Loucy (cell line): ENCODE results near the gene NFASC.

Experiments
- H2AFZ ChIP-seq: fragments of 200-600 bp; sonication (generic); 2 replicates; pipeline ENCODE4 v1.6.0; 2016; ENCODE audit warnings: antibody characterized with exemption, mild to moderate bottlenecking, low read length, moderate library complexity
- H3F3A ChIP-seq: fragments of 200-600 bp; 2 replicates; pipeline ENCODE4 v1.6.0; 2016; ENCODE audit warnings: antibody characterized with exemption, low read depth, mild to moderate bottlenecking
- H3K27me3 ChIP-seq: fragments of 200-600 bp; sonication (generic); 2 replicates; pipeline ENCODE4 v1.6.1; 2014; ENCODE audit warnings: low read length, mild to moderate bottlenecking; ENCODE audit not compliant: insufficient read depth, poor library complexity, severe bottlenecking
- H3K36me3 ChIP-seq: fragments of 200-600 bp; sonication (generic); 2 replicates; pipeline ENCODE4 v1.6.1; 2016; ENCODE audit warnings: low read length; ENCODE audit not compliant: insufficient read depth
- H3K4me1 ChIP-seq: fragments of 200-600 bp; sonication (generic); 2 replicates; pipeline ENCODE4 v1.5.1; 2014; ENCODE audit warnings: low read length, mild to moderate bottlenecking; ENCODE audit not compliant: insufficient read depth, poor library complexity, severe bottlenecking
- H3K4me2 ChIP-seq: fragments of 200-600 bp; sonication (generic); 2 replicates; pipeline ENCODE4 v1.6.0; 2014; ENCODE audit warnings: antibody characterized with exemption, low read length, low read depth, mild to moderate bottlenecking; ENCODE audit not compliant: poor library complexity, severe bottlenecking
- H3K4me3 ChIP-seq: fragments of 200-600 bp; sonication (generic); 2 replicates; pipeline ENCODE4 v1.5.1; 2014; ENCODE audit warnings: low read length, mild to moderate bottlenecking, mixed read lengths; ENCODE audit not compliant: poor library complexity, severe bottlenecking
- H3K79me2 ChIP-seq: fragments of 200-600 bp; sonication (generic); 2 replicates; pipeline ENCODE4 v1.6.1; 2014; ENCODE audit warnings: low read length; ENCODE audit not compliant: insufficient read depth
- H3K9ac ChIP-seq: fragments of 200-600 bp; sonication (generic); 2 replicates; pipeline ENCODE4 v1.6.0; 2014; ENCODE audit warnings: mild to moderate bottlenecking, low read depth, low read length, moderate library complexity; ENCODE audit not compliant: poor library complexity, severe bottlenecking
- H3K9me2 ChIP-seq: fragments of 200-600 bp; sonication (generic); replicated peaks from 2 replicates; pipeline ENCODE4 v1.6.1; 2016; ENCODE audit warnings: low read depth, low read length, mixed read lengths
- H3K9me3 ChIP-seq: fragments of 200-600 bp; sonication (generic); 2 replicates; pipeline ENCODE4 v1.6.1; 2014; ENCODE audit warnings: mild to moderate bottlenecking, antibody characterized with exemption, low read length, low read depth; ENCODE audit not compliant: insufficient read depth
- H4K20me1 ChIP-seq: fragments of 200-600 bp; sonication (generic); 2 replicates; pipeline ENCODE4 v1.6.0; 2014; ENCODE audit warnings: antibody characterized with exemption, low read length, mild to moderate bottlenecking; ENCODE audit not compliant: insufficient read depth, poor library complexity, severe bottlenecking
- EZH2phosphoT487 ChIP-seq: fragments of 200-600 bp; IDR thresholded peaks from 2 replicates; pipeline ENCODE4 v1.6.1; 2018; ENCODE audit warnings: antibody characterized with exemption, mild to moderate bottlenecking, moderate library complexity, borderline replicate concordance
- TF ChIP-seq, protein P1 (sequence below): fragments of 200-600 bp; sonication (generic); conservative IDR thresholded peaks from 2 replicates; pipeline ENCODE4 v1.5.1; 2014; ENCODE audit warnings: mild to moderate bottlenecking, antibody characterized with exemption, low read length

The NFASC gene

DNA sequence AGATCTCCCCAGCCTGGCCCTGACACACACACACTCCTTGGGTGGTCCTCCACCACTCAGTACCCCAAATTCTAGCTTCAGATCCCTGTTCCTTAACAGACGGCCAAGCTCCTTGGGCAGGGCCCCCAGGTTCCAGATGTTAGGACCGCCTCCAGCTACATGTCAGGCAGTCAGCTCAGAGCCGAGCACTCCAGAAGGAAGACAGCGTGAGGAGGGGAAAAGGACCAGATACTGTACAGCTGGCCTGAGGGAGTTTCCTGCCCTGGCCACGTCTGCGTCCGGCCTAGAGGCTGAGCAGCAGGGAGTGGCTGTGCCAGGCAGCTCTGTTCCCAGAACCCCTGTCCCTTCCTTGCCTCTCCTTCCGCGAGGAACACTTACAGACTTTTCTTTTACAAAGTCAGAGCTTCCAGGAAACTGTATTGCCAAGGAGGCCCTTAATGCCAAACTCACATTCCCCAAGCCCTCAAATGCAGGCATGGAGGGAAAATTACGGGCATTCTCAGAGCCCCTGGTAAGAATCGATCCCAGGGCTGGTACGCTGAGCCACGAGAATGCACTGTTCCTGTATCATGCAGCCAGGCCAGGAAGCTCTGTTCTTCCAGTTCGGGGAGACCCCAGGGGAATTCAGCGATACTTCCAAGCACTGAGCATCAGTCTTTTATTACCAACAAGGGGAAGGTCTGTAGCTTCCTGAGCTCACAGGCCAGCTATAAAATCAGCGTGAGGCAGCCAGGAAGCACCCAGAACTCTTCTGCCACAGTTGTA, 127.1 kb downstream of the NFASC start:
- peak overlapping the region; percentile 47 for H3K4me3 ChIP-seq
- H3K36me3 ChIP-seq = no peaks in the 10 kb centered on the region
- peak overlapping the region; percentile 59 for H3K4me2 ChIP-seq
- H3K9ac ChIP-seq = peak overlapping the region; percentile 59
- no peaks in the 10 kb centered on the region for H3K27me3 ChIP-seq
- peaks cover 50% of the 10 kb centered on the region for H3K4me1 ChIP-seq
- no peaks in the 10 kb centered on the region for H3F3A ChIP-seq
- H3K9me2 ChIP-seq = no peaks in the 10 kb centered on the region
- peak overlapping the region; percentile 49 for H2AFZ ChIP-seq
- no peaks in the 10 kb centered on the region for H4K20me1 ChIP-seq
- no peaks in the 10 kb centered on the region for H3K9me3 ChIP-seq
- TF ChIP-seq EZH2phosphoT487 = no peak
- TF ChIP-seq, protein P1, sequence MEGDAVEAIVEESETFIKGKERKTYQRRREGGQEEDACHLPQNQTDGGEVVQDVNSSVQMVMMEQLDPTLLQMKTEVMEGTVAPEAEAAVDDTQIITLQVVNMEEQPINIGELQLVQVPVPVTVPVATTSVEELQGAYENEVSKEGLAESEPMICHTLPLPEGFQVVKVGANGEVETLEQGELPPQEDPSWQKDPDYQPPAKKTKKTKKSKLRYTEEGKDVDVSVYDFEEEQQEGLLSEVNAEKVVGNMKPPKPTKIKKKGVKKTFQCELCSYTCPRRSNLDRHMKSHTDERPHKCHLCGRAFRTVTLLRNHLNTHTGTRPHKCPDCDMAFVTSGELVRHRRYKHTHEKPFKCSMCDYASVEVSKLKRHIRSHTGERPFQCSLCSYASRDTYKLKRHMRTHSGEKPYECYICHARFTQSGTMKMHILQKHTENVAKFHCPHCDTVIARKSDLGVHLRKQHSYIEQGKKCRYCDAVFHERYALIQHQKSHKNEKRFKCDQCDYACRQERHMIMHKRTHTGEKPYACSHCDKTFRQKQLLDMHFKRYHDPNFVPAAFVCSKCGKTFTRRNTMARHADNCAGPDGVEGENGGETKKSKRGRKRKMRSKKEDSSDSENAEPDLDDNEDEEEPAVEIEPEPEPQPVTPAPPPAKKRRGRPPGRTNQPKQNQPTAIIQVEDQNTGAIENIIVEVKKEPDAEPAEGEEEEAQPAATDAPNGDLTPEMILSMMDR = no peak
- no peaks in the 10 kb centered on the region for H3K79me2 ChIP-seq

DNA sequence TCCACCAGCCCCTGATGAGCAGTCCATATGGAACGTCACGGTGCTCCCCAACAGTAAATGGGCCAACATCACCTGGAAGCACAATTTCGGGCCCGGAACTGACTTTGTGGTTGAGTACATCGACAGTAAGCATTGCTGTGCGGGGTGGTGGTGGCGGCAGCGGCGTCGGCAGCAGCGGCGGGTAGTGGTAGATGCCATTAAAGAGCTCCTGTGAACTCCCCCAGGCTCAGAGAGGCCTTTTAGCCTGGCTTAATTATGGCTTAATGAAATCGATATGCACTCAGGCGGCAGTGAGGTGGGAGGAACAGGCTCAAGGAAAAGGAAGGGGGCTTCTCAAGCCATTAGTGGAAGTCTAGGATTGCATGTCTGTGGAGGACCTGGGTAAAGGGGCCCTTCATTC, 130.5 kb downstream of the NFASC start:
- Histone ChIP-seq H3K36me3 (no peaks in the 10 kb centered on the region), H3K4me1 (peaks cover 34% of the 10 kb centered on the region), H3K9me2 (no peaks in the 10 kb centered on the region), H3K27me3 (no peaks in the 10 kb centered on the region), H3K79me2 (no peaks in the 10 kb centered on the region), H3K9me3 (no peaks in the 10 kb centered on the region), H4K20me1 (no peaks in the 10 kb centered on the region), H3K9ac (no peak overlapping the region), H2AFZ (no peak overlapping the region), H3K4me3 (no peak overlapping the region), H3K4me2 (no peak overlapping the region), H3F3A (no peaks in the 10 kb centered on the region)
- TF ChIP-seq, protein P1 = no peak
- TF ChIP-seq EZH2phosphoT487 = no peak

- H3K9ac ChIP-seq = no peak overlapping the region
- no peaks in the 10 kb centered on the region for H3K36me3 ChIP-seq
- H3K4me2 ChIP-seq = no peak overlapping the region
- no peak overlapping the region for H2AFZ ChIP-seq
- no peaks in the 10 kb centered on the region for H3F3A ChIP-seq
- H4K20me1 ChIP-seq = no peaks in the 10 kb centered on the region
- no peak overlapping the region for H3K4me3 ChIP-seq
- H3K9me2 ChIP-seq = no peaks in the 10 kb centered on the region
- TF ChIP-seq EZH2phosphoT487 = no peak
- TF ChIP-seq, protein P1 = no peak
- no peaks in the 10 kb centered on the region for H3K9me3 ChIP-seq
- peaks cover 27% of the 10 kb centered on the region for H3K4me1 ChIP-seq
- no peaks in the 10 kb centered on the region for H3K27me3 ChIP-seq
- no peaks in the 10 kb centered on the region for H3K79me2 ChIP-seq
Measured at GRCh38 chr1:205002705-205003104, 132.0 kb downstream of the NFASC start.
